Nephron progenitor cell (in vitro differentiated cells): Measurements from ENCODE around the gene KCNAB1.
"Not testable (repeated sequence)": the region's sequence is repeated elsewhere in the genome, so short reads cannot be mapped to it uniquely, and the experiment has no call there.

Experiments
- DNase-seq: peaks from one replicate; pipeline ENCODE4 v3.0.0; 2021
- H3K27ac Mint-ChIP-seq: 2 replicates; pipeline ENCODE4 v1.8.0; 2021; ENCODE audit warnings: mild to moderate bottlenecking, moderate library complexity, mixed read lengths
- H3K27me3 Mint-ChIP-seq: 2 replicates; pipeline ENCODE4 v1.8.0; 2021; ENCODE audit warnings: mild to moderate bottlenecking, low read depth, mixed read lengths; ENCODE audit not compliant: poor library complexity
- H3K36me3 Mint-ChIP-seq: 2 replicates; pipeline ENCODE4 v1.8.0; 2021; ENCODE audit warnings: low read depth, mixed read lengths
- H3K4me1 Mint-ChIP-seq: 2 replicates; pipeline ENCODE4 v1.8.0; 2021; ENCODE audit warnings: mixed read lengths
- H3K4me3 Mint-ChIP-seq: 2 replicates; pipeline ENCODE4 v1.8.0; 2021; ENCODE audit warnings: mild to moderate bottlenecking, moderate library complexity, mixed read lengths
- H3K9me3 Mint-ChIP-seq: 2 replicates; pipeline ENCODE4 v1.8.0; 2021; ENCODE audit warnings: mild to moderate bottlenecking, moderate library complexity, mixed read lengths
- TF ChIP-seq, protein P1 (sequence below): fragments of 200-600 bp; sonication (generic); IDR thresholded peaks from 2 replicates; pipeline ENCODE4 v1.5.0; 2021; ENCODE audit warnings: antibody characterized with exemption

Gene KCNAB1

DNA sequence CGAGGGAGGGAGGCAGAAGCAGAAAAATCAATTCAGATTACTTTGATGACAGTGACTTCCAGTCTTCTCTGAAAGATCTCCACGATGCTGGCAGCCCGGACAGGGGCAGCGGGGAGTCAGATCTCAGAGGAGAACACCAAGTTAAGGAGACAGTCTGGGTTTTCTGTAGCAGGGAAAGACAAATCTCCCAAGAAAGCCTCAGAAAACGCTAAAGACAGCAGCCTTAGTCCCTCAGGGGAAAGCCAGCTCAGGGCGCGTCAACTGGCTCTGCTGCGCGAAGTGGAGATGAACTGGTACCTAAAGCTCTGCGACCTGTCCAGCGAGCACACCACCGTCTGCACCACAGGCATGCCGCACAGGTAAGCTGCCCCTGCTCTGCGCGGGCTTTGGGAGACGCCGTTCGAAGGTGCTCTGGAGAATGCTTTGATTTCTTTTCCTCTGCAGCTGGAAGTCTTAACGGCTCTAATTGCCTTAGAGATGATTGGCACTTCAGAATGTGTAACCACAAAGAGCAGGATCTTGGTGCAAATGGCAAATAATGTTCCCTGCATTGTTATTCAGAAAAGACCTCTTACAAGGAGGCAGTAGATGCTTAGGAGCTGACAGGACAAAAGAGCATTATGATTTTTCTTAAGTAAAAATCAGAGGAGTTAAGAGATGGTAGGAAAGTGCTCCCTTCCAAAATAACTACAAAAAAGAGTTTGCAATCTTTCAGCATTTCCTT, at the start of gene KCNAB1:
KCNAB1 (plus strand) TSS at position 51 of the 724 bp plus-strand sequence.
- H3K4me3 Mint-ChIP-seq = no peak within 1 kb of the TSS
- H3K27ac Mint-ChIP-seq = peak within 1 kb of the TSS; percentile 26
- H3K9me3 Mint-ChIP-seq = no peaks in the 10 kb centered on the region
- H3K36me3 Mint-ChIP-seq = no peaks in the 10 kb centered on the region
- DNase-seq = no peak
- peaks cover 6% of the 10 kb centered on the region for H3K27me3 Mint-ChIP-seq
- H3K4me1 Mint-ChIP-seq = no peaks in the 10 kb centered on the region
- TF ChIP-seq, protein P1, sequence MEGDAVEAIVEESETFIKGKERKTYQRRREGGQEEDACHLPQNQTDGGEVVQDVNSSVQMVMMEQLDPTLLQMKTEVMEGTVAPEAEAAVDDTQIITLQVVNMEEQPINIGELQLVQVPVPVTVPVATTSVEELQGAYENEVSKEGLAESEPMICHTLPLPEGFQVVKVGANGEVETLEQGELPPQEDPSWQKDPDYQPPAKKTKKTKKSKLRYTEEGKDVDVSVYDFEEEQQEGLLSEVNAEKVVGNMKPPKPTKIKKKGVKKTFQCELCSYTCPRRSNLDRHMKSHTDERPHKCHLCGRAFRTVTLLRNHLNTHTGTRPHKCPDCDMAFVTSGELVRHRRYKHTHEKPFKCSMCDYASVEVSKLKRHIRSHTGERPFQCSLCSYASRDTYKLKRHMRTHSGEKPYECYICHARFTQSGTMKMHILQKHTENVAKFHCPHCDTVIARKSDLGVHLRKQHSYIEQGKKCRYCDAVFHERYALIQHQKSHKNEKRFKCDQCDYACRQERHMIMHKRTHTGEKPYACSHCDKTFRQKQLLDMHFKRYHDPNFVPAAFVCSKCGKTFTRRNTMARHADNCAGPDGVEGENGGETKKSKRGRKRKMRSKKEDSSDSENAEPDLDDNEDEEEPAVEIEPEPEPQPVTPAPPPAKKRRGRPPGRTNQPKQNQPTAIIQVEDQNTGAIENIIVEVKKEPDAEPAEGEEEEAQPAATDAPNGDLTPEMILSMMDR = no peak

DNA sequence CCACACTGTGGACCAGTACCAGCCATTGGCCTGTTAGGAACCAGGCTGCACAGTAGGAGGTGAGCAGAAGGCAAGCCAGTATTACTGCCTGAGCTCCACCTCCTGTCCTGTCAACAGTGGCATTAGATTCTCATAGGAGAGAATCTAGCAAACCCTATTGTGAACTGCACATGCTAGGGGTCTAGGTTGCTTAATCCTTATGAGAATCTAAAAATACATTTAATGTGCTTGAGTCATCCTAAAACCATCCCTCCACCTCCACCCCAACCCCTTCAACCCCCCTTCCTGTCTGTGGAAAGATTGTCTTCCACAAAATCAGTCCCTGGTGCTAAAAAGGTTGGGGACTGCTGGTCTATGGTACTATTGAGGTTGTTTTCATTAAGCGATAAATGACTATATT, 49.3 kb upstream of the KCNAB1 start:
- no peak for DNase-seq
- H3K27me3 Mint-ChIP-seq = peaks cover 9% of the 10 kb centered on the region
- H3K9me3 Mint-ChIP-seq = peaks cover 10% of the 10 kb centered on the region

DNA sequence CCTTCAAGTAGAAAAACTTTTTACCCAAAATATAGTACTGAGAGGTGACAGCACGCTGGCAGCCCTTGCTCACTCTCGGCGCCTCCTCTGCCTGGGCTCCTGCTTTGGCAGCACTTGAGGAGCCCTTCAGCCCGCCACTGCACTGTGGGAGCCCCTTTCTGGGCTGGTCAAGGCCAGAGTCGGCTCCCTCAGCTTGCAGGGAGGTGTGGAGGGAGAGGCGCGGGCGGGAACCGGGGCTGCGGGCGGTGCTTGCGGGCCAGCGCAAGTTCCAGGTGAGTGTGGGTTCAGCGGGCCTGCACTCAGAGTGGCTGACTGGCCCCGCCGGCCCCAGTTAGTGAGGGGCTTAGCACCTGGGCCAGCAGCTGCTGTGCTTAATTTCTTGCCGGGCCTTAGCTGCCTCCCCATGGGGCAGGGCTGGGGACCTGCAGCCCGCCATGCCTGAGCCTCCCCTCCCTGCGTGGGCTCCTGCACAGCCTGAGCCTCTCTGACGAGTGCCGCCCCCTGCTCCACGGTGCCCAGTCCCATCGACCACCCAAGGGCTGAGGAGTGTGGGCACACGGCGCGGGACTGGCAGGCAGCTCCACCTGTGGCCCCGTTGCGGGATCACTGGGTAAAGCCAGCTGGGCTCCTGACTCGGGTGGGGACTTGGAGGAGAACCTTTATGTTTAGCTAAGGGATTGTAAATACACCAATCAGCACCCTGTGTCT, 47.3 kb upstream of the KCNAB1 start:
- Mint-ChIP-seq H3K9me3 (peaks cover 10% of the 10 kb centered on the region), H3K27me3 (peaks cover 14% of the 10 kb centered on the region)
- not testable (repeated sequence) for H3K4me3 Mint-ChIP-seq, H3K36me3 Mint-ChIP-seq, H3K27ac Mint-ChIP-seq, H3K4me1 Mint-ChIP-seq, DNase-seq

More for the DNA sequence above, 49.3 kb upstream of the KCNAB1 start:
- Mint-ChIP-seq H3K27ac (no peak overlapping the region), H3K36me3 (no peaks in the 10 kb centered on the region), H3K4me1 (peaks cover 4% of the 10 kb centered on the region), H3K4me3 (no peak overlapping the region)
- TF ChIP-seq, protein P1 = no peak

DNA sequence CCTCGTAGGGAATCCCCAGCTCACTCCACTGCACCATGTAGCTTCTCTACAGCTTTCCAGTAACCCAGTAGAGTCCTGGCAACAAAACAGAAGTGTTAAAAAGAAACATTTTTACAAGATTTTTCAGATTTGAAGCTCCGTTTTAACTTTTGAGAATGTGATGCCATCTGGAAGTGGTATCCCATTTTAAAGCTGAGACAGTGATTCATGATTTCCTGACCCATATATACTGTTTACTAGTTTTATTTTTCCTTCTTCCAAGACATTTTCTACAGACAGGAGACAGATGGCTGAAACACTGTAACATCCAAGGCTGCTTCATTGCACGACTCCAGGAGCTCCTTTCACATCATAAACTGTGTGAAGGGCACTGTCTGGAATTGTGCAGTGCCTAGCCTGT, 30.3 kb upstream of the KCNAB1 start:
- H3K27ac Mint-ChIP-seq = no peak overlapping the region
- H3K27me3 Mint-ChIP-seq = peaks cover 8% of the 10 kb centered on the region
- TF ChIP-seq, protein P1 = no peak
- H3K4me1 Mint-ChIP-seq = no peaks in the 10 kb centered on the region
- no peaks in the 10 kb centered on the region for H3K36me3 Mint-ChIP-seq
- no peak overlapping the region for H3K4me3 Mint-ChIP-seq
- no peaks in the 10 kb centered on the region for H3K9me3 Mint-ChIP-seq
- no peak for DNase-seq

DNA sequence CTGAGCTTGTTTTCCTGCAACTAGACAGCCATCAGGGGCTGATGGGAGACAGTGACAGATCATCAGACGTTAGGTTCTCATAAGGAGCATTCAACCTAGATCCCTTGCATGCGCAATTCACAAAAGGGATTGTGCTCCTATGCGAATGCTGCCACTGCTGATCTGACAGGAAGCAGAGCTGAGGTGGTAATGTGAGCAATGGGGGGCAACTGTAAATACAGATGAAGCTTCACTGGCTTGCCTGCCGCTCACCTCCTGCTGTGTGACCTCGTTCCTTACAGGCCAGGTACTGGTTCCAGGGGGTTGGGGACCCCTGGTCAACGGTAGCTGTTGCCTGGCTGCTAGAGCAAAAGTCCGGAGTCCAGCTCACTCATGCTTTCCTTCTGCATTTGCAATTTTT, 26.4 kb upstream of the KCNAB1 start:
- H3K4me3 Mint-ChIP-seq = no peak overlapping the region
- H3K4me1 Mint-ChIP-seq = no peaks in the 10 kb centered on the region
- no peak for DNase-seq
- H3K27me3 Mint-ChIP-seq = peaks cover 10% of the 10 kb centered on the region
- no peaks in the 10 kb centered on the region for H3K9me3 Mint-ChIP-seq
- TF ChIP-seq, protein P1 = no peak
- no peaks in the 10 kb centered on the region for H3K36me3 Mint-ChIP-seq
- H3K27ac Mint-ChIP-seq = no peak overlapping the region

GRCh38 chr3:156094391-156094790, 26.0 kb upstream of the KCNAB1 start:
- Mint-ChIP-seq H3K36me3 (no peaks in the 10 kb centered on the region), H3K4me3 (no peak overlapping the region), H3K9me3 (no peaks in the 10 kb centered on the region), H3K4me1 (no peaks in the 10 kb centered on the region), H3K27ac (no peak overlapping the region), H3K27me3 (peaks cover 10% of the 10 kb centered on the region)
- DNase-seq = no peak
- TF ChIP-seq, protein P1 = no peak

DNA sequence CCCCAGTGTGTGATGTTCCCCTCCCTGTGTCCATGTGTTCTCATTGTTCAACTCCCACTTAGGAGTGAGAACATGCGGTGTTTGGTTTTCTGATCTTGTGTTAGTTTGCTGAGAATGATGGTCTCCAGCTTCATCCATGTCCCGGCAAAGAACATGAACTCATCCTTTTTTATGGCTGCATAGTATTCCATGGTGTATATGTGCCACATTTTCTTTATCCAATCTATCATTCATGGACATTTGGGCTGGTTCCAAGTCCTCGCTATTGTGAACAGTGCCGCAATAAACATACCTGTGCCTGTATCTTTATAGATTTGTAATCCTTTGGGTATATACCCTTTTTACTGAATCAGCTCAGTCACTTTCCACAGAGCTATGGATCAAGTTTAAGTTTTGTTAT, 24.7 kb upstream of the KCNAB1 start:
- H3K27me3 Mint-ChIP-seq, DNase-seq, H3K4me1 Mint-ChIP-seq, H3K4me3 Mint-ChIP-seq, H3K27ac Mint-ChIP-seq, H3K9me3 Mint-ChIP-seq, H3K36me3 Mint-ChIP-seq: not testable (repeated sequence)
